IMR-90 (cell line): ENCODE results near the gene PRR13. TPM values are rescaled to one million over a fixed set of nuclear protein-coding genes. Genes with fewer than 3 reads are reported as not detected.
A peak's percentile ranks its signal among the peaks of the same experiment; 100 is the strongest.

ENCODE experiments used
- ATAC-seq: fragments of 200-7000 bp; cut with Tn5 transposase; 2 replicates; pipeline ENCODE4 v1.9.1; 2020; ENCODE audit warnings: low read depth, mild to moderate bottlenecking, moderate library complexity
- BruUV-seq: library from RNA; stranded (reverse); fragments of 400-500 nt; replicated peaks from 2 replicates; lab custom pipeline; 2021; lab: Mats Ljungman, UMichigan
- CTCF ChIA-PET: fragments of 300-600 bp; formaldehyde crosslinking; extraction: SDS; loops from one replicate; lab custom pipeline; 2021; ENCODE audit warnings: antibody characterized with exemption; lab: Yijun Ruan, JAX
- POLR2A ChIA-PET: fragments of 300-600 bp; sonication (Branson Sonifier 250); formaldehyde crosslinking; loops from one replicate; lab custom pipeline; 2022; ENCODE audit warnings: antibody characterized with exemption; ENCODE audit not compliant: unreplicated experiment; lab: Charles Lee
- DNase-seq: peaks from one replicate; pipeline ENCODE4 v3.0.0; 2013
- H2AFZ ChIP-seq: replicated peaks from 2 replicates; pipeline ENCODE3; 2013; ENCODE audit warnings: low read length, mild to moderate bottlenecking; ENCODE audit not compliant: poor library complexity
- H2AK5ac ChIP-seq: 2 replicates; pipeline ENCODE4 v1.6.1; 2013; ENCODE audit warnings: low read depth, low read length, inconsistent platforms
- H2AK9ac ChIP-seq: replicated peaks from 2 replicates; pipeline ENCODE3; 2013; ENCODE audit warnings: mild to moderate bottlenecking, low read depth, low read length, moderate library complexity; ENCODE audit not compliant: poor library complexity
- H2BK120ac ChIP-seq: 2 replicates; pipeline ENCODE4 v1.6.1; 2013; ENCODE audit warnings: low read depth, low read length, inconsistent platforms
- H2BK15ac ChIP-seq: 3 replicates; pipeline ENCODE4 v1.6.1; 2013; ENCODE audit warnings: low read depth, low read length, inconsistent platforms
- H2BK20ac ChIP-seq: 2 replicates; pipeline ENCODE4 v1.6.1; 2013; ENCODE audit warnings: low read depth, mild to moderate bottlenecking, inconsistent platforms, low read length, moderate library complexity
- H2BK5ac ChIP-seq: 2 replicates; pipeline ENCODE4 v1.6.1; 2013; ENCODE audit warnings: mild to moderate bottlenecking, low read depth, low read length, inconsistent platforms; ENCODE audit not compliant: poor library complexity, severe bottlenecking
- H3K14ac ChIP-seq: replicated peaks from 2 replicates; pipeline ENCODE4 v1.6.1; 2013; ENCODE audit warnings: low read depth, low read length, inconsistent platforms
- H3K18ac ChIP-seq: 2 replicates; pipeline ENCODE4 v1.6.1; 2013; ENCODE audit warnings: low read depth, low read length, control low read depth
- H3K23ac ChIP-seq: 2 replicates; pipeline ENCODE4 v1.6.1; 2013; ENCODE audit warnings: low read depth, low read length, inconsistent platforms
- H3K27ac ChIP-seq: 2 replicates; pipeline ENCODE4 v1.5.1; 2013; ENCODE audit warnings: mild to moderate bottlenecking, control low read depth, low read length; ENCODE audit not compliant: insufficient read depth
- H3K27me3 ChIP-seq: 2 replicates; pipeline ENCODE4 v1.6.1; 2013; ENCODE audit warnings: low read length; ENCODE audit not compliant: control insufficient read depth, insufficient read depth
- H3K36me3 ChIP-seq: 2 replicates; pipeline ENCODE4 v1.6.1; 2013; ENCODE audit warnings: low read length, mixed read lengths; ENCODE audit not compliant: control insufficient read depth, insufficient read depth
- H3K4ac ChIP-seq: 2 replicates; pipeline ENCODE4 v1.6.1; 2013; ENCODE audit warnings: low read depth, low read length, inconsistent platforms
- H3K4me1 ChIP-seq: 2 replicates; pipeline ENCODE4 v1.6.1; 2013; ENCODE audit warnings: low read length, mixed read lengths; ENCODE audit not compliant: control insufficient read depth, insufficient read depth
- H3K4me2 ChIP-seq: 2 replicates; pipeline ENCODE4 v1.6.1; 2013; ENCODE audit warnings: low read depth, mild to moderate bottlenecking, control low read depth, low read length, moderate library complexity
- H3K4me3 ChIP-seq: 2 replicates; pipeline ENCODE4 v1.5.1; 2013; ENCODE audit warnings: low read depth, mild to moderate bottlenecking, control low read depth, low read length, moderate library complexity; ENCODE audit not compliant: insufficient read depth
- H3K56ac ChIP-seq: 2 replicates; pipeline ENCODE4 v1.6.1; 2013; ENCODE audit warnings: low read length, inconsistent platforms; ENCODE audit not compliant: insufficient read depth; ENCODE audit errors: extremely low read depth
- H3K79me1 ChIP-seq, 2 experiments: 2 replicates each; pipeline ENCODE4 v1.6.1; 2013; ENCODE audit warnings: low read length in 2 of 2, inconsistent platforms in 1 of 2, low read depth in 1 of 2
- H3K9ac ChIP-seq: 2 replicates; pipeline ENCODE4 v1.6.1; 2013; ENCODE audit warnings: low read depth, low read length, control low read depth
- H3K9me1 ChIP-seq: 2 replicates; pipeline ENCODE4 v1.6.1; 2013; ENCODE audit warnings: low read length, inconsistent platforms; ENCODE audit not compliant: insufficient read depth
- H3K9me3 ChIP-seq: 2 replicates; pipeline ENCODE4 v1.6.1; 2013; ENCODE audit warnings: low read length; ENCODE audit not compliant: control insufficient read depth, insufficient read depth
- H4K20me1 ChIP-seq: 2 replicates; pipeline ENCODE4 v1.6.1; 2013; ENCODE audit warnings: low read length, inconsistent platforms; ENCODE audit not compliant: insufficient read depth
- H4K5ac ChIP-seq: 2 replicates; pipeline ENCODE4 v1.6.1; 2013; ENCODE audit warnings: mild to moderate bottlenecking, low read depth, low read length, control low read depth
- H4K8ac ChIP-seq, 2 experiments: 2 replicates each; pipeline ENCODE4 v1.6.1; 2013; ENCODE audit warnings: low read depth in 2 of 2, low read length in 2 of 2, control low read depth in 1 of 2, inconsistent platforms in 1 of 2
- H4K91ac ChIP-seq: 2 replicates; pipeline ENCODE4 v1.6.1; 2013; ENCODE audit warnings: low read depth, low read length, inconsistent platforms; ENCODE audit not compliant: insufficient read depth
- CEBPB ChIP-seq: IDR thresholded peaks from 2 replicates; pipeline ENCODE4 v1.6.1; 2012; ENCODE audit warnings: low read depth, low read length, improper control_type of control experiment
- CHD1 ChIP-seq: IDR thresholded peaks from 2 replicates; pipeline ENCODE4 v1.6.1; 2012; ENCODE audit warnings: low read depth, low read length, improper control_type of control experiment
- NFE2L2 ChIP-seq: fragments of 150-350 bp; IDR thresholded peaks from 2 replicates; pipeline ENCODE4 v1.6.1; 2016; ENCODE audit warnings: low read depth, mild to moderate bottlenecking, low read length
- POLR2A ChIP-seq: IDR thresholded peaks from 2 replicates; pipeline ENCODE4 v1.6.1; 2012; ENCODE audit warnings: mild to moderate bottlenecking, low read depth, low read length
- RFX5 ChIP-seq: IDR thresholded peaks from 2 replicates; pipeline ENCODE4 v1.8.0; 2012; ENCODE audit warnings: low read depth, mild to moderate bottlenecking, low read length, moderate library complexity
- WGBS, 2 experiments: methylation state at CpG; one replicate each; pipeline versions ENCODE4 v1.1.5 to v1.1.7; 2013; ENCODE audit warnings: missing lambda C conversion rate in 2 of 2; ENCODE audit not compliant: insufficient read length in 1 of 2; ENCODE audit errors: extremely low coverage in 2 of 2; 5-methylcytosine and 5-hydroxymethylcytosine counted together
- dilution Hi-C: fragments of 300-500 bp; cut with HindIII; formaldehyde crosslinking; loops from one replicate; pipeline ENCODE4 v1.14.3; 2018; ENCODE audit warnings: low sequenced_read_pairs; ENCODE audit not compliant: unreplicated experiment
- in situ Hi-C: fragments of 300-500 bp; cut with MboI; formaldehyde crosslinking; loops from 3 replicates; pipeline ENCODE4 v1.14.3; 2019; ENCODE audit warnings: low sequenced_read_pairs, inconsistent platforms, mixed read lengths
- intact Hi-C: fragments of 100-400 bp; cut with micrococcal nuclease; formaldehyde crosslinking; loops from 2 replicates; pipeline ENCODE4 v1.10.0; 2022
- polyA plus RNA-seq, 3 experiments: library from polyadenylated mRNA; depleted of rRNA; stranded (reverse); fragments of >200 nt; gene quantifications; 2 replicates each; pipeline ENCODE4 v1.2.3, GENCODE V29; 2012; ENCODE audit warnings: low replicate concordance in 1 of 3
- total RNA-seq: library from RNA; depleted of rRNA; stranded (reverse); fragments of >200 nt; gene quantifications from 2 replicates; pipeline ENCODE4 v1.2.3, GENCODE V29; 2012

Gene PRR13
- total and polyA plus RNA-seq, 2 of the 4 experiments (the other 2 are of a cell fraction), result 25.5 to 114 TPM

DNA sequence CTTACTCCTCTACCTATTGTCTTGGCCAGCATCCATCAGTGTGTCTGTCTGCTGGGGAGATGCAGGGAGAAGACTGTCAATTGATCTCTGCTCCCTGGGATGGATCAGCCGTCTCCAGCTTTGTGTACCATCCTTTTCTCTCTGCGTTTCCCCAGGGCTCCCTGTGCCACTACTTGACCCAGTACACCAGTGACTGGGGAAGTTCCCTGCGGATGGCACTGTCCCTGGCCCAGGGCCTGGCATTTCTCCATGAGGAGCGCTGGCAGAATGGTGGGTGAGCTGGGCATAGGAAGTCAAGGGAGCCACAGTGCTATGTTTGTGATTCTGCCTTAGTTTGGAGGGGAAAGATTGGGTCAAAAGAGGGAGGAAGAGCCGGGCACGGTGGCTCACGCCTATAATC, 12.8 kb upstream of the PRR13 start (continued):
- no peak for TF ChIP-seq RFX5
- no peak for TF ChIP-seq POLR2A
- no peak for TF ChIP-seq NFE2L2

DNA sequence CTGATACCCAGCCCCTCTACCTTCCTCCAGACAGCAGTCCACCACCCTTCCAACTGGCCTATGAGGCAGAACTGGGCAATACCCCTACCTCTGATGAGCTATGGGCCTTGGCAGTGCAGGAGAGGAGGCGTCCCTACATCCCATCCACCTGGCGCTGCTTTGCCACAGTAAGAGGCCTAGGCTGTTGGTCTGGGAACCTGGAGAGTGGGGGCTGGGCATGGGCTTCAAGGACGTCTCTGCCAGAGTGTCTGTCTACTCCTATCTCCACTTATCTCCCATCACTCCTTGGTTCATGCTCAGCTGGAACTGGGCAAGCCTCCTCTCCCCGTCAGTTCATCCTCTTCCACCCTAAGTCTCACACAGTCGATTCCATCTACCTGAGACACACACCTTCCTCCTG, 11.4 kb upstream of the PRR13 start:
- Histone ChIP-seq H2AFZ (no peak overlapping the region), H2AK5ac (peak overlapping the region; percentile 35), H3K4me1 (peaks cover 5% of the 10 kb centered on the region; the same call in 1 of the 2 replicates), H3K14ac (no peak overlapping the region), H3K56ac (no peak overlapping the region), H3K23ac (no peak overlapping the region), H3K9me1 (peaks cover 18% of the 10 kb centered on the region; the same call in 1 of the 2 replicates), H2BK20ac (no peak overlapping the region), H4K91ac (no peak overlapping the region), H2AK9ac (peak overlapping the region; percentile 76), H4K5ac (no peak overlapping the region), H3K4ac (no peak overlapping the region), H3K36me3 (no peaks in the 10 kb centered on the region), H2BK5ac (no peak overlapping the region), H3K4me2 (no peak overlapping the region), H3K9me3 (no peaks in the 10 kb centered on the region), H2BK120ac (no peak overlapping the region), H3K18ac (no peak overlapping the region), H4K8ac (no peak overlapping the region), H3K4me3 (no peak overlapping the region), H2BK15ac (no peak overlapping the region), H3K9ac (no peak overlapping the region), H3K27ac (no peak overlapping the region), H4K20me1 (peaks cover 6% of the 10 kb centered on the region), H3K27me3 (peaks cover 2% of the 10 kb centered on the region; the same call in 1 of the 2 replicates), H3K79me1 (no peaks in the 10 kb centered on the region)
- BruUV-seq, result no TSS peak
- ChIA-PET CTCF (no interaction called here), POLR2A (no interaction called here)
- 83% methylated on average over 3 of the region's 5 CpGs; no CpG with 5 or more reads in 1 of the 2 experiments for WGBS, 2 experiments
- DNase-seq, result no peak
- intact Hi-C loops, result no loop called here
- in situ Hi-C loops, result no loop called here
- dilution Hi-C loops, result no loop called here
- TF ChIP-seq CHD1 (no peak), CEBPB (no peak)
- ATAC-seq, result no peak
